Measurements from ENCODE around the gene PCBP2. TPM values are rescaled to one million over a fixed set of nuclear protein-coding genes. Genes with fewer than 3 reads are reported as not detected.
A peak's percentile ranks its signal among the peaks of the same experiment; 100 is the strongest.

Gene PCBP2
- polyA plus RNA-seq, 3 donors = 79.6 to 588 (median 81.9) TPM

DNA sequence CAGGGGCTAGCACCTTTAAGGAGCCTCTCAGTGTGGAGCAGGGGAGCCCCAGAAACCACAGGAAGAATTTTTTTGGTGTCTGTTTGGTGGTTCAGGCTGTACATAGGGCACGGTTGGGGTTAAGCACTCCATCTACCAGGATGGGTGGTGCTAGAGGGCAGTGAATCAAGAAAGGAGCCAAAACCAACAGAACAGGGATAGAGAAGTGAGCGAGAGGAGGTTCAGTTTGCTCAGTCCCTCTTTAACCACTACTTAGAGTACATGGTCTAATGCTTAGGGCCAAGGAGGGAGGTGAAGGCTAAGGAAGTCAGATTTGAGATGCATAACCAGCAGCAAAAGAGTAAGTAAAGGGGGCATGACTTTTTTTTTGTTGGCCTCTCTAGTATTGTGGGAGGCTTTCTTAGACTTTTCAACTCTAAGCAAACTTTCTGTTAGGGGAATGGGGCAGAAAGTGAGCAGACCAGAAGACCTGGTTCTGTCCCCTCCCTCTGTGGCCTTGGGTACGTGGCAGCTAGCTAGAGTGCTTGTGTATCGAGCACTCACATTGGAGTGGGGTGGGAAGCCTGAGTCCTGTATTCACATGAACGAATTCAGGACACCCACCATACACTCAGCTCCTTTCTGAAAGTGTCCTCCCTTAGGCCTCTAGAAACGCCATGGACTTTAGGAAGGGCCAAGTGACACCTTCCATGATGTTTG, 62.0 kb downstream of the PCBP2 start:
- intact Hi-C loops (cut with micrococcal nuclease) = no loop called here
- peaks cover 72 to 85% of the 10 kb centered on the region in 2 donors for H3K36me3 Mint-ChIP-seq
- Histone ChIP-seq H3K4me1 (ENCODE audit: control insufficient read depth in 1 of 2, insufficient read depth in 2 of 2, low read length in 2 of 2) (peaks cover under 1% of the 10 kb centered on the region in 2 donors), H3K27ac (ENCODE audit: low read depth in 1 of 2, low read length in 2 of 2) (no peak overlapping the region), H2AFZ (ENCODE audit: insufficient read depth, low read depth, low read length, poor library complexity, severe bottlenecking) (no peak overlapping the region), H3K27me3 (ENCODE audit: control insufficient read depth in 2 of 2, insufficient read depth in 2 of 2, low read length in 2 of 2) (no peaks in the 10 kb centered on the region), H3K9ac (ENCODE audit: insufficient read depth, low read length, poor library complexity, severe bottlenecking) (no peak overlapping the region), H3K4me3 (replicated peaks in 1 of 3; ENCODE audit: low read depth in 2 of 3, low read length in 3 of 3) (no peak overlapping the region), H4K20me1 (ENCODE audit: insufficient read depth, low read length) (no peaks in the 10 kb centered on the region), H3K4me2 (replicated peaks; ENCODE audit: extremely low read depth, low read length, poor library complexity, severe bottlenecking) (no peak overlapping the region), H3K79me2 (ENCODE audit: insufficient read depth, low read length) (no peaks in the 10 kb centered on the region), H3K9me3 (replicated peaks in 1 of 2; ENCODE audit: control insufficient read depth in 1 of 2, insufficient read depth in 1 of 2, low read length in 2 of 2) (no peaks in the 10 kb centered on the region), H3K36me3 (replicated peaks in 1 of 2; ENCODE audit: control insufficient read depth in 1 of 2, insufficient read depth in 2 of 2, low read length in 2 of 2) (peaks cover 85 to 90% of the 10 kb centered on the region in 2 donors)
- TF ChIP-seq, protein P1, sequence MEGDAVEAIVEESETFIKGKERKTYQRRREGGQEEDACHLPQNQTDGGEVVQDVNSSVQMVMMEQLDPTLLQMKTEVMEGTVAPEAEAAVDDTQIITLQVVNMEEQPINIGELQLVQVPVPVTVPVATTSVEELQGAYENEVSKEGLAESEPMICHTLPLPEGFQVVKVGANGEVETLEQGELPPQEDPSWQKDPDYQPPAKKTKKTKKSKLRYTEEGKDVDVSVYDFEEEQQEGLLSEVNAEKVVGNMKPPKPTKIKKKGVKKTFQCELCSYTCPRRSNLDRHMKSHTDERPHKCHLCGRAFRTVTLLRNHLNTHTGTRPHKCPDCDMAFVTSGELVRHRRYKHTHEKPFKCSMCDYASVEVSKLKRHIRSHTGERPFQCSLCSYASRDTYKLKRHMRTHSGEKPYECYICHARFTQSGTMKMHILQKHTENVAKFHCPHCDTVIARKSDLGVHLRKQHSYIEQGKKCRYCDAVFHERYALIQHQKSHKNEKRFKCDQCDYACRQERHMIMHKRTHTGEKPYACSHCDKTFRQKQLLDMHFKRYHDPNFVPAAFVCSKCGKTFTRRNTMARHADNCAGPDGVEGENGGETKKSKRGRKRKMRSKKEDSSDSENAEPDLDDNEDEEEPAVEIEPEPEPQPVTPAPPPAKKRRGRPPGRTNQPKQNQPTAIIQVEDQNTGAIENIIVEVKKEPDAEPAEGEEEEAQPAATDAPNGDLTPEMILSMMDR (IDR thresholded peaks at IDR 0.05) = no peak
- peaks cover 0 to 1% (median 0%) of the 10 kb centered on the region in 3 donors for H3K27me3 Mint-ChIP-seq (ENCODE audit: low read depth in 3 of 3)
- WGBS (ENCODE audit: insufficient coverage) = 40% methylated on average over 2 of the region's 6 CpGs
- H3K4me3 Mint-ChIP-seq = no peak overlapping the region
- H3K27ac Mint-ChIP-seq = peak overlapping the region in 2 of 7 donors; percentile 18 to 28
- no peaks in the 10 kb centered on the region for H3K9me3 Mint-ChIP-seq
- DNase-seq = no peak
- H3K4me1 Mint-ChIP-seq = peaks cover 3% of the 10 kb centered on the region

DNA sequence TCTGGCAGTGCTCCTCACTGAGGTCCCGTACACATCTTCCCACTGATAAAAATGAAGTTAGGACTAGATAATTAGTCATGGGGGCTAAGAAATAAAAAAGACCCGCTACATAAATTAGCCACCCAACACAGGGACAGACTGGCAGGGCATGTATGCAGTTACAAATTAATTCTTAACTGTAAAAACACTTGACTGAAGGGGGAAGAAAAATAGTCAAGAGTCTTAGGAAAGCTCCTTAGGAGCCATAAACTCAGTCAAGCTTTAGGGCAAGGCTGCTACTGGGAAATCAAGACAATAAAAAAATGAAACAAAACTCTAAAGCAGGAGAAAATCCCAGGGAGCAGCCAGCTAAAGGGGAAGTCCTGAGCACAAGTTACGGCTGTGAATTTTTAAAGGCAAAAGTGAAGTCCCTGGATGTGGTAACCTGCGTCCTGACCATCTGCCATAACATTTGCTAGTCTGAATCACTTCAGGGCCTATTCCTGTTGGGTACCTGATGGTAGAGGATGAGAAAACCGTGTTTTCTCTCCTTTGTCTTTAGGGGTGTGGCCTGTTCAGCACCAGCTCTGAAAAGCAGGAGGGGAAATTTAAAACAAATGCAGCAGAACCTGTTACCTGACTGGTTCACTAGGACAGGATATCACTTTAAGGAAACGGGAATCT, 62.9 kb downstream of the PCBP2 start:
- TF ChIP-seq, protein P1 (IDR thresholded peaks at IDR 0.05) = no peak
- Histone ChIP-seq H3K9me3 (replicated peaks in 1 of 2; ENCODE audit: control insufficient read depth in 1 of 2, insufficient read depth in 1 of 2, low read length in 2 of 2) (no peaks in the 10 kb centered on the region), H3K36me3 (replicated peaks in 1 of 2; ENCODE audit: control insufficient read depth in 1 of 2, insufficient read depth in 2 of 2, low read length in 2 of 2) (peaks cover 93 to 99% of the 10 kb centered on the region in 2 donors), H3K9ac (ENCODE audit: insufficient read depth, low read length, poor library complexity, severe bottlenecking) (no peak overlapping the region), H3K4me2 (replicated peaks; ENCODE audit: extremely low read depth, low read length, poor library complexity, severe bottlenecking) (no peak overlapping the region), H4K20me1 (ENCODE audit: insufficient read depth, low read length) (no peaks in the 10 kb centered on the region), H3K27ac (ENCODE audit: low read depth in 1 of 2, low read length in 2 of 2) (no peak overlapping the region), H3K4me1 (ENCODE audit: control insufficient read depth in 1 of 2, insufficient read depth in 2 of 2, low read length in 2 of 2) (no peaks in the 10 kb centered on the region), H2AFZ (ENCODE audit: insufficient read depth, low read depth, low read length, poor library complexity, severe bottlenecking) (no peak overlapping the region), H3K4me3 (replicated peaks in 1 of 3; ENCODE audit: low read depth in 2 of 3, low read length in 3 of 3) (no peak overlapping the region), H3K27me3 (ENCODE audit: control insufficient read depth in 2 of 2, insufficient read depth in 2 of 2, low read length in 2 of 2) (no peaks in the 10 kb centered on the region), H3K79me2 (ENCODE audit: insufficient read depth, low read length) (no peaks in the 10 kb centered on the region)
- DNase-seq = no peak
- Mint-ChIP-seq H3K36me3 (peaks cover 78 to 94% of the 10 kb centered on the region in 2 donors), H3K4me3 (no peak overlapping the region), H3K27ac (no peak overlapping the region), H3K4me1 (no peaks in the 10 kb centered on the region), H3K9me3 (no peaks in the 10 kb centered on the region), H3K27me3 (ENCODE audit: low read depth in 3 of 3) (no peaks in the 10 kb centered on the region)
- intact Hi-C loops (cut with micrococcal nuclease) = no loop called here
- WGBS (ENCODE audit: insufficient coverage) = 57% methylated on average over 2 of the region's 6 CpGs

All from CD14-positive monocyte (primary cell).